ENCODE data around the gene FOSL2. TPM values are rescaled to one million over a fixed set of nuclear protein-coding genes. Genes with fewer than 3 reads are reported as not detected.

FOSL2 gene
- total and polyA plus RNA-seq, 2 donors (not counting 1 experiment from before 2014, with no cell fraction given) = 2.5 to 37.7 TPM

GRCh38 chr2:28389399-28390240, 3.0 kb upstream of the FOSL2 start:
- POLR2A ChIA-PET = interaction anchor here (2.3 kb wide), 1 partner anchor 499 kb away, joined by 15 read pairs; the partner anchor contains the start of genes BABAM2 and RBKS
- Histone ChIP-seq H3K4me1 (ENCODE audit: control insufficient read depth in 2 of 2, insufficient read depth in 2 of 2, low read length in 2 of 2) (peaks cover 18% of the 10 kb centered on the region in 2 donors), H2AFZ (ENCODE audit: insufficient read depth, low read depth, low read length, poor library complexity, severe bottlenecking) (peak overlapping the region; percentile 72), H3K9me3 (ENCODE audit: control extremely low read depth in 1 of 3, control insufficient read depth in 2 of 3, insufficient read depth in 1 of 3, low read length in 2 of 3) (no peaks in the 10 kb centered on the region), H4K20me1 (ENCODE audit: control insufficient read depth, insufficient read depth, low read length, poor library complexity, severe bottlenecking) (no peaks in the 10 kb centered on the region), H3K36me3 (replicated peaks in 1 of 2; ENCODE audit: control extremely low read depth in 1 of 2, control insufficient read depth in 1 of 2, extremely low read depth in 1 of 2, insufficient read depth in 2 of 2, low read length in 1 of 2) (no peaks in the 10 kb centered on the region), H3K4me2 (replicated peaks; ENCODE audit: low read depth, low read length, poor library complexity, severe bottlenecking) (peak overlapping the region; percentile 77), H3K9ac (ENCODE audit: low read length) (peak overlapping the region; percentile 68), H3K27me3 (replicated peaks in 1 of 4; ENCODE audit: control extremely low read depth in 1 of 4, control insufficient read depth in 3 of 4, insufficient read depth in 4 of 4, low read length in 3 of 4) (peaks cover 0 to 23% (median 4%) of the 10 kb centered on the region in 4 experiments), H3K4me3 (ENCODE audit: control extremely low read depth in 1 of 5, extremely low read depth in 1 of 5, insufficient read depth in 1 of 5, low read depth in 2 of 5, low read length in 4 of 5) (peak overlapping the region in 3 of 5 experiments; percentile 59 to 61 (median 61)), H3K79me2 (ENCODE audit: control insufficient read depth, insufficient read depth, low read length) (no peaks in the 10 kb centered on the region), H3K27ac (ENCODE audit: low read length in 2 of 2) (no peak overlapping the region)
- H3K27ac Mint-ChIP-seq = peak overlapping the region; percentile 56
- DNase-seq = no peak
- ATAC-seq (ENCODE audit: low read depth) = no peak
- CTCF ChIA-PET = interaction anchor here (1.1 kb wide), 1 partner anchor 666 kb away, joined by 3 read pairs; no protein-coding TSS in a partner anchor
- WGBS (ENCODE audit: insufficient coverage) = 22% methylated on average over 14 of the region's 17 CpGs
- intact Hi-C loops (cut with micrococcal nuclease) = loop anchor here (5.0 to 10.0 kb wide), 5 partner anchors 505 to 1755 kb away; partner anchors contain the start of genes CAD, MPV17, MRPL33 and WDR43
- TF ChIP-seq, protein P1, sequence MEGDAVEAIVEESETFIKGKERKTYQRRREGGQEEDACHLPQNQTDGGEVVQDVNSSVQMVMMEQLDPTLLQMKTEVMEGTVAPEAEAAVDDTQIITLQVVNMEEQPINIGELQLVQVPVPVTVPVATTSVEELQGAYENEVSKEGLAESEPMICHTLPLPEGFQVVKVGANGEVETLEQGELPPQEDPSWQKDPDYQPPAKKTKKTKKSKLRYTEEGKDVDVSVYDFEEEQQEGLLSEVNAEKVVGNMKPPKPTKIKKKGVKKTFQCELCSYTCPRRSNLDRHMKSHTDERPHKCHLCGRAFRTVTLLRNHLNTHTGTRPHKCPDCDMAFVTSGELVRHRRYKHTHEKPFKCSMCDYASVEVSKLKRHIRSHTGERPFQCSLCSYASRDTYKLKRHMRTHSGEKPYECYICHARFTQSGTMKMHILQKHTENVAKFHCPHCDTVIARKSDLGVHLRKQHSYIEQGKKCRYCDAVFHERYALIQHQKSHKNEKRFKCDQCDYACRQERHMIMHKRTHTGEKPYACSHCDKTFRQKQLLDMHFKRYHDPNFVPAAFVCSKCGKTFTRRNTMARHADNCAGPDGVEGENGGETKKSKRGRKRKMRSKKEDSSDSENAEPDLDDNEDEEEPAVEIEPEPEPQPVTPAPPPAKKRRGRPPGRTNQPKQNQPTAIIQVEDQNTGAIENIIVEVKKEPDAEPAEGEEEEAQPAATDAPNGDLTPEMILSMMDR (IDR thresholded peaks at IDR 0.05) = no peak
- TF ChIP-seq EZH2 (IDR thresholded peaks at IDR 0.05; ENCODE audit: borderline replicate concordance, insufficient read depth, low read depth, low read length, poor library complexity, severe bottlenecking) = no peak
- no peaks in the 10 kb centered on the region for H3K9me3 Mint-ChIP-seq (ENCODE audit: insufficient read depth)
- H3K27me3 Mint-ChIP-seq = peaks cover 16% of the 10 kb centered on the region
- H3K4me1 Mint-ChIP-seq = peaks cover 24% of the 10 kb centered on the region
- H3K4me3 Mint-ChIP-seq = peak overlapping the region; percentile 89
